HG02885 (cell line): ENCODE results near the gene E2F2.
A peak's percentile ranks its signal among the peaks of the same experiment; 100 is the strongest.
"Not testable (repeated sequence)": the region's sequence is repeated elsewhere in the genome, so short reads cannot be mapped to it uniquely, and the experiment has no call there.

Experiments used
- ATAC-seq: cut with Tn5 transposase; IDR thresholded peaks from one replicate; pipeline ENCODE4 v1.9.1; 2021; ENCODE audit warnings: mild to moderate bottlenecking; ENCODE audit not compliant: unreplicated experiment, poor library complexity

E2F2 gene

GRCh38 chr1:23548704-23549143 is 17.7 kb upstream of the E2F2 start:
- ATAC-seq = no peak

DNA sequence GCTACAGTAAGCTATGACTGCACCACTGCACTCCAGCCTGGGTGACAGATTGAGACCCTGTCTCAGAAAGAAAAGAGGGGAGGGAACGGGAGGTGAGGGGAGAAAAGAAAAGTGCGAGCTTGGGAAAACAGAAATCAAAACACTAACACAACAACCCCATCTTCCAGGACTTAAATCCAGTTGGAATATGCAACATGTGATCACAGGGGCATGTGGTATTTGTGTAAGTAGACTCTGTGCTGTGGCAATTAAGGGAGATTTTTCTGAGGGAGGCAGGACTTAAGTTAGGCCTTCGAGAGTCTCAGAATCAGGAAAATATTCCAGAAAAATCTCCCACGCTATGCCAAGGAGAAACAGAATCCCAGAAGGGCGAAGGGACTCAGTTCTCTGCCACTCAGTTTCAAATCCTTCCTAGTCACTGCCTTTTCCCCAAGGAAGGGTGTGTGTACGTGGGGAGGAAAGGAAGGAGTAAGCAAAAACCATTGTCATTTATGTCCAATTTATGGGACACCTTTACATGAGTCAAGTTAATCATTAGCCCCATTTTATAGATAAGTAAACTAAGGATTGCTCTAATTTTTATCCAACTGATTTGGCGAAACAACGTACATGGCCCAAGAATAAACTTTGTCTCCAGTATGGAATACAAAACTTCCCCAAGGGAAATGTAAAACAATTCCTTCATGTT is 16.0 kb upstream of the E2F2 start:
- no peak for ATAC-seq

DNA sequence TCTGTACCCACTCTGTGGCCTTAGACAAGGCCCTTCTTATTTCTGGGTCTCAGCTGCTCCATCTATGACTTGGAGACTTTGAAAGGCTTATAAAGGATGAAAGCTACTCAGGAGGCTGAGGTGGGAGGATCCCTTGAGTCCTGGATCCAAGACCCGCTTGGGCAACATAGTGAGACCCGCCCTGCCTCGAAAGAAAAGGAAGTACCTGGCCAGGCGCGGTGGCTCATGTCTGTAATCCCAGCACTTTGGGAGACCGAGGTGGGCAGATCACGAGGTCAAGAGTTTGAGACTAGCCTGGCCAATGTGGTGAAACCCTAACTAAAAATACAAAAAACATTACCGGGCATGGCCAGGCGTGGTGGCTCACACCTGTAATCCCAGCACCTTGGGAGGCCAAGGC is 14.8 kb upstream of the E2F2 start:
- no peak for ATAC-seq

DNA sequence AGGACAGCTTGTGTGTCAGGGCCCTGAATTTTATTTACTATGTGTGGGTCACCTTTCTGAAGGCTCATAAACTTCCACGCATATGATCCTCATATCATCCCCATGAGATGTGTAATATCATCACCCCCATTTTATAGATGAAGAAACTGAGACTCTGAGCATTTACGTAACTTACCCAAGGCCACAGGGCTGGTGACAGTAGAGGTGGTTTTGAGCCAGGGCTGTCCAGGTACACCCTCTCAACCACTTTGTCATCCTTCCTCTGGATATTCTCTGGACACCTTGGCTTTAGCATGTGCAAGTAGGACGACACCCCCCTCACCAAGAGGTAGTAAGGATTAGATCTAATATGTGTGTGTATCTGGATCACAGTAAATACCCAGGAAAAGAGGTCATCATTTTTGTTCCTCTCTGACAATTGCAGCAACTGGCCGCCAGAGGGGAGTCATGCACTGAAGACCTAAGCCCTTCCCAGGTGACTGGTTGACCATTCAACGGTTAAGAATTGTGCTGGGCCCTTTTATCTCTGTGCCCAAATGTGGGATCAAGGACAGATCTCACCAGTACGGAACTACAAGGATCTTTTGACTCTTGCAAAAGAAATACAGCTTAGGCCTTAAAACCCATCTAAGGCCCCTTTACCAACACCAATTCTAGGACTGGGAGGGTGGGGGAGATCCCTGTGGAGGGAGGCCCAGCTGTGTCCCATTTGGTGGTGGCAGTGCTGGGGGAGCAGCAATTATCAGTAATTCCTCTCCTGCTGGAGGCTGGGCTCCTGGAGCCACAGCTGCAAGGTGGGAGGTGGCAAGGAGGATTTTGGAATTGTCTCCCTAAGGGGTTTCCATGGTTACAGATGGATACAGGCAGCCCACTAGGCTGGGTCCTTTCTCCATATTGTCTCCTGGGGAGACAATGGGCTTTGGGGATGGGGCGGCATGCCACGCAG is 13.7 kb upstream of the E2F2 start:
- no peak for ATAC-seq

DNA sequence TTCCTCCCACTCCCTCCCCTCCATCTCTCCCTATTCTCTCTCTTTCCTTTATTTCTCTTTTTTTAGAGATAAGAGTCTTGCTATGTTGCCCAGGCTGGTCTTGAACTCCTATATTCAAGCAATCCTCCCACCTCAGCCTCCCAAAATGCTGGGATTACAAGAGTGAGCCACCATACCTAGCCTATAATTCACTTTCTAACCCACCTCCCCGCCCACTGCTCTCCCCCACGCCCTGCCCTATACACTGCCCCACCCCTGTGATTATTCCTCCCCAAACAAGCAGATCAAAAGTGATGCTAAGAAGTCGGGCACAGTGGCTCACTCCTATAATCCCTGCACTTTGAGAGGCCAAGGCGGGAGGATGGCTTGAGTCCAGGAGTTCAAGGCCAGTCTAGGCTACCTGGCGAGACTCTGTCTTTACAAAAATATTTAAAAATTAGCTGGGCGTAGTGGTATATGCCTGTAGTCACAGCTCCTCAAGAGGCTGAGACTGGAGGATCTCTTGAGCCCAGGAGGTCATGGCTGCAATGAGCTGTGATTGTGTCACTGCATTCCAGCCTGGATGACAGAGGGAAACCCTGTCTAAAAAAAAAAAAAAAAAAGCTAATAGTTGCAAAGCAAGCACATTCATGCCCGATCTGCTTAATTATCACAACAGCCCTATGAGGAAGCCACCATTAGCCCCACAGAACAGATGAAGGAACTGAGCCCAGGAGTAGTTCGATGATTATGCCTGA is 12.8 kb upstream of the E2F2 start:
- no peak for ATAC-seq

DNA sequence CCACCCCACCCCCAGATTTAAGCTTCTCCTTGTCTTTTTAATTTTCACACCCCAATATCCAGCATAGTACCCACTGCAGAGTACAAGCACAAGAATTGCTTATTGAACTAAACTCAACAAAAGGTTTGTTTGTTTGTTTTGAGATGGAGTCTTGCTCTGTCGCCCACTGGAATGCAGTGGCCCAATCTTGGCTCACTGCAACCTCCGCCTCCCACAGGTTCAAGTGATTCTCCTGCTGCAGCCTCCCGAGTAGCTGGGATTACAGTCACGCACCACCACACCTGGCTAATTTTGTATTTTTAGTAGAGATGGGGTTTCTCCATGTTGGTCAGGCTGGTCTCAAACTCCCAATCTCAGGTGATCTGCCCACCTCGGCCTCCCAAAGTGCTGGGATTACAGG is 11.9 kb upstream of the E2F2 start:
- ATAC-seq = not testable (repeated sequence)

- peak; percentile 79 for ATAC-seq
These were observed 8.7 kb upstream of the E2F2 start for GRCh38 chr1:23539698-23540266.

DNA sequence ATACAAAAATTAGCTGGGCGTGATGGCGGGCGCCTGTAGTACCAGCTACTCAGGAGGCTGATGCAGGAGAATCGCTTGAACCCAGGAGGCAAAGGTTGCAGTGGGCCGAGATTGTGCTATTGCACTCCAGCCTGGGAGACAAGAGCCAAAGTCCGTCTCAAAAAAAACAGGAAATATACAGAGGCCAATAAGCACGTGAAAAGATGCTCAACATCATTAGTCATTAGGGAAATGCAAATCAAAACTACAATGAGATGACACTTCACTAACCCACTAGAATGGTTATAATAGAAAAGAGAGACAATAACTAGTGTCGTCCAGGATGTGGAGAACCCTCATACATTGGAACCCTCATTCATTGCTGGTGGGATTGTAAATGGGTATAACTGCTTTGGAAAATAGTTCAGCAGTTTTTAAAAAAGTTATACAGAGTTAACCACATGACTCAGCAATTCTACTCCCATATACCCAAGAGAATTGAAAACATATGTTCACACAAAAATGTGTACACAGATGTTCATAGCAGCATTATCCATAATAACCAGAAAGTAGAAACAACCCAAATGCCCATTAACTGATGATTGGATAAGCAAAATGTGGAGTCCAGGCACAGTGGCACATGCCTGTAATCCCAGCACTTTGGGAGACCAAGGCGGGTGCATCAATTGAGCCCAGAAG is 6.4 kb upstream of the E2F2 start:
- ATAC-seq = no peak

DNA sequence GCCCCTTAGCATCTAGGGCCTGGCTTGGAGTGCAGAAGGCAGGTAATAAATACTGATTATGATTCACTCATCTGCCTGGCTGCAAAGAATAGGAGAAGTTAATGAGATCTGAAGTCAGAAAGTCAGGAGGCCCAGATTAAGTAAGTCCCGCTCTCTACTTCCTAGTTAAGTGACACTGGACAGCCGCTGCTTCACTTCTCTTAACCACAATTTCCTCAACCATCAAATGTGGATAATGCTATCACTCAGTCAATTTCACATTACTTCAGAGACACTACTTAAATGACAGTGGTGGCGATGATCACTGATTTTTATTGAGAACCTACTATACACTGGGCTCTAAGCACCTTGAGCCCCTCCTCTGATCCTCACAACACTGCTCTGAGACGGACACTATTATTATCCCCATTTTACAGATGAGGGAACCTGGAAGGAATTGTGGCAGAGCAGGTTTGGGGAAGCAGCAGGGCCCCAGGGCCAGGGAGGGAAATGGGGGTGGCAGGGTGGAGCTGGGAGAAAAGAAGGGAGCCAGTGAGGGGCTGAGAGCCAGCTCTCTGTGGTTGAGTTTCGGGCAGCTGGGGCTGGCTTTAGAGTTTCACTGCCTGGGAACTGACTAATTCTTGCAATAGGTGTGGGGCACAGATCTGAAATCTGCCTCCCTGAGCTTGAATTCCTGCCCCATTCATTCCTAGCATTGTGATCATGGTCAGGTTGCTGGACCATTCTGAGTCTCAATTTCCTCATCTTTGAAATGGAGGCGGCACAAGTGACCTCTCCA is 2.4 kb upstream of the E2F2 start:
- ATAC-seq = no peak

- ATAC-seq = no peak
These were observed 595 bp upstream of the E2F2 start for GRCh38 chr1:23531562-23532094.

- peak; percentile 8 for ATAC-seq
These were observed 816 bp downstream of the E2F2 start for GRCh38 chr1:23530087-23530746.

GRCh38 chr1:23529146-23530086 is 1.6 kb downstream of the E2F2 start:
- ATAC-seq = no peak

- ATAC-seq = peak; percentile 44
These were observed 2.6 kb downstream of the E2F2 start for GRCh38 chr1:23528250-23528978.

- ATAC-seq = no peak
These were observed 3.2 kb downstream of the E2F2 start for GRCh38 chr1:23527900-23528249.

DNA sequence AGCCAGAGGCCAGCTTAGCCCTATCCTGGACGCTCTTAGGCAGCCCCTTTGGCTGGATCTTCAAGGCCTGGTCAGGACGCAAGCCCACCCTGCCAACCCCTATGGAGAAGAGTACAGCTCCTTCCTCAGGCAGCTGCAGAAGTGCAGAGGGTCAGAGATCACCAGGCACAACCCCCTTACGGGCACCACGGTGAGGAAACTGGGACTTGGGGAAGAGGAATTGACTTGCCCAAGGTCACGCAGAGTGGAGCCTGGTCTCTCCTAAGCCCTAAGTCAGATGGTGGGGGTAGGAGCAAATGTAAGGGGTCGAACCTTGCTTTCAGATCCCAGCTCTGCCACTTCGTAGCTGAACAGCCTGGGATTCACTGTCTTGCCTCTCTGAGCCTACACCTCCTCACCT is 3.7 kb downstream of the E2F2 start:
- ATAC-seq = no peak

DNA sequence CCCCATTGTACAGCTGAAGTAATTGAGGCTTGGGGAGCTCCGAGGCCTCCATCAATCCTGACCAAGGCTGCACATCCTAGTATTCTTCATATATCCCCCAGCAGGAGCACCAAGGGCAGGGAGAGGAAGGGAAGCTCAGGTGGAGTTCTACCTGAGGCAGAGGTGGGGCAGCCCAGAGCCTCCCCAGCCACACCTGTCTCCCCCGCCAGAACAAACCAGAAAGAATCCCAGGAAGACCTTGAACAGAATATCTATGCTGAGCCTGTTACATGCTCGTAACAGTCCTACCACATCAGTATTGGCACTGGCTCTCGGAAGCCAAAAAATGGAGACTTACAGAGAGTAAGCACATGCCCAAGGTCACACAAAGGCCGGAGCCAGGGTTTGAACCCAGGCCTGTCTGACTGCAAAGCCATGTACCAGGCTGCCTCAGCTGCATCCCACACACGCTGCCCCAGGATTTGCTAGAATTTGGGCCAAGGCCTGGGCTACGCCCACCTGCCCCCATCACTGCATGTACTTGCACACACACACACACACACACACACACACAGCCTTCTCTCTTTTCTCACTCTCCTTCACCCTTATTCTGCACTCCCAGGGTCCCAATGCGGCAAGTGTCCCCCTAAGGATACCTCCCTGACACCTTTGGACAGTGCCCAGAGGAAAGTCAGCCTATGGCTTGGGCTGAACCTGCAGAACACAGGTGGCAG is 4.5 kb downstream of the E2F2 start:
- no peak for ATAC-seq
